Effector CD8-positive, alpha-beta T cell (primary cell): ENCODE results near the gene RPTOR.

Experiments
- DNase-seq: peaks from one replicate; lab custom pipeline; 2025; lab: John Stamatoyannopoulos, UW

The RPTOR gene

GRCh38 chr17:80847496-80848230 is 303.0 kb downstream of the RPTOR start:
- peak; percentile 22 for DNase-seq

- DNase-seq = no peak
Measured at GRCh38 chr17:80848449-80849102, 303.9 kb downstream of the RPTOR start.

DNA sequence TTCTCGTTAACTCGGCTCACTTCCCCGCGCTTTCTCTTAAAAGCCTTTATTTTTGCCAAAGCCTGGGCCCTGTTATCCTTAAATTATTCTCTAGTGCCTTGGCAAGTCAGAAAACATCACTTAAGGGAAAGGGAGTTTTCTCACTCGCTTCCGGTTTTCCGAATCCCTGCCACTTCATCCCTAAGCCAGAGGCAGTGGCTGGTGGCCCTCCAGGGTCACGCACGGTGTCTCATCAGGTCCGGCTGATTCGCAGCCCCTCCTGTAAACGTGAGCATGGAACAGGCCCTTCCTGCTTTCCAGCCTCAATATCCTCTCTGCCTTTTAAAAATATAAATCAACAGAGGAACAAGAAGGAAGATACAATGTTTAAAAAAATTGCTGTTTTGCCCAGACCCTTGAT is 304.5 kb downstream of the RPTOR start:
- DNase-seq = no peak

DNA sequence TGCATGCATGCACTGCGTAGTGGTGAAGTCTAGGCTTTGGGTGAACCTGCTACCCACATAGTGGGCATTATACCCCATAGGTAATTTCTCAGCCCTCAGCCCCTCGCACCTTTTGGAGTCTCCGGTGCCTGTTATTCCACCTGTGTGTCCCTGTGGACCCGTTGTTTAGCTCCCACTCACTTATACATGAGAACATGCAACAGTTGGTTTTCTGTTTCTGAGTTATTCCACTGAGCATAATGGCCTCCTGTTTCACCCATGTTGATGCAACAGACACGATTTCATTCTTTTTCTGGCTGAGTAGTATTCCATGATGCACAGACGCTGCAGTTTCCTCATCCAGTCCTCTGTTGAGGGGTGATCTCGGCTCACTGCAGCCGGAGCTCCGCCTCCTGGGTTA is 305.5 kb downstream of the RPTOR start:
- no peak for DNase-seq

DNA sequence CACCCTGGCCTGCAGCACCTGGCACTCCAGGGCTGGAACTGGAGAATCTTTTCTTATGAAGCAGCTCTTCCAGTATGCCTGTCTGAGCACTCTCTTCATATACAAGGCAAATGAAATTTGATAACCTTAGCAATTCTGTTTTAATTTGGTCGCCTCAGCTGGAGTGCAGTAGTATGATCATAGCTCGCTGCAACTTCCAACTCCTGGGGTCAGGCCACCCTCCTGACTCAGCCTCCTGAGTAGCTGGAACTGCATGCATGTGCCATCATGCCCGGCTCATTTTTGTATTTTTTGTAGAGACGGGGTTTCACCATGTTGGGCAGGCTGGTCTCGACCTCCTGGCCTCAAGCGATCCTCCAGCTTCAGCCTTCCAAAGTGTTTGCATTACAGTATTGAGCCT is 306.2 kb downstream of the RPTOR start:
- DNase-seq = no peak

GRCh38 chr17:80851277-80851925 is 306.8 kb downstream of the RPTOR start:
- no peak for DNase-seq

DNA sequence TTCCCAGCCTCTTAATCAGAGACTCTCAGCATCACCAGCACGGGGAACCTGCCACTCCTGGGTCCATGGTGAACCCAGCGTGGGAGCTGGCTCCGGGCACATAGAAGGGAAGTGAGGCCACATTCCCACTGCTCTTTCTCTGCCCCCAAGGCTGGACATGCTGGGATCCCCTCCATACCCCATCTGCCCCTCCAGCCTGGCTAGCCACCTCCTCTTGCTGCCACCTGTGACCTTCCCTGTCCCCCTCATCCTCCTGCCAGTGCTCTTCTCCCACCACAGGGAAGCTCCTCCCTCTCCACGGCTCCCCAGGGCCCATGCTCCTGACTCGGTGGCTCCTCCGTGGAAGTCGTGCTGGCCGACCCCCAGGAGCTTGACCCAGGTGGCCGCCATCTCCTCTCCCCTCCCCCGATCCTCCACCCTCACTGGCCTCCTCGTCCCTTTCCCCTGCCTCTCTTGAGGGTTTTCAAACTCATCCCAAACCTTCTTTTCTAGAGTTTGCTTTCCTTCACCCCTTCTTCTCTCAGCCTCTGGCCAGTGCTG is 307.9 kb downstream of the RPTOR start:
- no peak for DNase-seq

DNA sequence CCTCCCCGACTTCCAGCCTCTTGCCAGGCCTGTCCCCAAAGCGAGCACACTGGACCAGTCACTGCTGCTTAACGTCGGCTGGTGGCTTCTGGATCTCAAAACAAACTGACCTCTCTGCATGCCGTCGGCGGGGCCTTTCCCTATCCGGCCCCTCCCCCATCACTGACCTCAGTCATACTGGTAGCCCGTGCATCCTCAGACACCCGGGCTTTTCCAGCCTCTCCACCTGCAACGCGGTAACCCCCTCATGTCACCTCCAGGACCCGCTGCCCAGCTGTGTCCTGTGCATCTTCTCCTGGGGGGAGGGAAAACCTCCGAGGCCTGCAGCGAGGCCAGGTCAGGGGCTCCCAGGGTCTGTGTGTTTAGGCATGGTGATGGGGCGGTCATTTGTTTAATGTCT is 308.4 kb downstream of the RPTOR start:
- no peak for DNase-seq

DNA sequence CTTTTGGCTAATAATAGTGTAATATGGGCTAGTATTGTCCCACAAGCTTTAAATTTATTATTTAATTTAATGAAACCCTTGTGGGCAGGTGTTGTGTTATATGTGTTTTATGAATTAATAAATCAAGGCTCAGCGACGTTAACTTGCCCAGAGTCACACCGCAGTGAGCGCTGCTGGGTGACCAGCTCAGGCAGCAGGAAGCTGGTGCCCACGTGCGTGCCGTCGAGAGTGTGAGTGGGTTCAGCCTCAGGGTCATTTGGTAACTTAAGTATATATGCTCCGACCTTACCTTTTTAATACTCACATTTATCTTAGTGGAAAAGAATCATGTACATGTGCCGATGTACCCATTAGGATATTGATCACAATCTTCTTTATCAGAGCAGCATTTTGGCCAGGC is 309.6 kb downstream of the RPTOR start:
- no peak for DNase-seq

DNA sequence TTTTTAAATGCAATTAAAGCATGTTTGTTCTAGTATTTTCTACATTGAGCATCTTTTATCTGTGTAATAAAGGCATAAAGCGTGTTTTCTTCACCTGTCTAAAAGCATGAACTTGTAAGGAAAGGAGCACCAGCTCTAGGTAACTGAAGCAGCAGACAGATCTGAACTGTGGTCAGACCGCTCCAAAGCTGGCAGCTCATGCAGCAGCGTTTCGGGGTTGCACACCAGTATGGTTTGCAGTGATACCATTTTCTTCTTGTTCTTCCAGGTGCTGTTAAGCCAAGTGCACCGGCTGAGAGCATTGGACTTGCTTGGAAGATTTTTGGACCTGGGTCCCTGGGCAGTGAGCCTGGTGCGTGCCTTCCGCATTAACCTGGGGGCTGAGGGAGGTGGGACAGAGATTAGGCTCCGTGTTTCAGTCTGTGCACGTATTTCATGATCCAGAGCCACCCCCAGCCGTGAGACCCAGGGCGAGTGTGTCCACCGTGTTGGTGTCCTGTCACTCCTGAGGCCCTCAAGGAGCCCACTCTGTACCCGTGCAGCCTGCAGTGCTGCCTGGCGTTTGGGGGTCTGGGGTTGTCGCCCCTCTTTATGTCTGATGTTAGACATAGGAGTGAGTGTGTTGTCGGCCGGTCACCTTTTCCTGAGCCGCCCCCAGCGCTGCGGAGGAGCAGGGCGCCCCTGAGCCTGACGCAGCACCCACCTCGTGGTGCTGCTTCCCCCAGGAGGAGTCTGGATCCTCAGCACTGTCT is 310.7 kb downstream of the RPTOR start:
- DNase-seq = no peak

DNA sequence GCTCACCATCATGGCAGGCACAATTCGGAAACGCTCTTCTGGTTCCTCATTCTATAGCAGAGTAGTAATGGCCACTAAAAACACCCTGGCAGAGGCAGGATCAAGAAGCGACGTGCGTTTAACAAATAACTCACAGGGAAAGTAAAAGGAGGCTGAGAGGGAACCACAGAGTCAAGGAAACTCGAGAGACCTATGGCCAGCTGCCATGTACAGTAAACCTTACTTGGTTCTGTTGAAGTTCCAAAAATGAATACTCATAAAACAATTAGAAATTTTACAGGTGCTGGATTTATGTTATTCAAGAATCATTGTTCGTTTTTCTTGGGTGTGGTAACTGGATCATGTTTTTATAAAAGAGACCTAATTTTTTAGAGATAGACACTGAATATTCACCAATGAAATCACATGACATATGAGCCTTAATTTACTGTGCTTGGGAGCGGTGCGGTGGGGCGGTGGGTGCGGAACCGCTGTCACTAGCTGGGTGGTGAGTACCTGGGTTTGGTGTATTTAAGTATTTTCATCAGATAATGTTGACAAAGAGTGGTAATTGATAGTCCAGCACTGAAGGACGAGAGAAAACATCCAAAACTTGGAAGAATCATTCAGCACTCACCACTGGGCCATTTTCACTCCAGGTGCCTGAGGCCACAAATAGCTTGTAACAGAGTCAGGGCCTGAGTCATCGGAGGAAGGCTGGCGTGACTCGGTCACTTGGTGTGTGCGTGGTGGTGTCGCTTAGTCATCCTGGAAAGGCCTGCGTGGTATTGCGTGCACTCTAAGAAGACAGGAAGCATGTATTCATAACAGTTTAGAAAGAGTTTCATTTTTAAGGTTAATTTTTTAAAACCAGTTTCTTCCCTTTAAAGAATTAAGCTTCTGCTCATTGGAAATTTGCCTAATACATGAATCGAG is 311.6 kb downstream of the RPTOR start:
- DNase-seq = no peak

DNA sequence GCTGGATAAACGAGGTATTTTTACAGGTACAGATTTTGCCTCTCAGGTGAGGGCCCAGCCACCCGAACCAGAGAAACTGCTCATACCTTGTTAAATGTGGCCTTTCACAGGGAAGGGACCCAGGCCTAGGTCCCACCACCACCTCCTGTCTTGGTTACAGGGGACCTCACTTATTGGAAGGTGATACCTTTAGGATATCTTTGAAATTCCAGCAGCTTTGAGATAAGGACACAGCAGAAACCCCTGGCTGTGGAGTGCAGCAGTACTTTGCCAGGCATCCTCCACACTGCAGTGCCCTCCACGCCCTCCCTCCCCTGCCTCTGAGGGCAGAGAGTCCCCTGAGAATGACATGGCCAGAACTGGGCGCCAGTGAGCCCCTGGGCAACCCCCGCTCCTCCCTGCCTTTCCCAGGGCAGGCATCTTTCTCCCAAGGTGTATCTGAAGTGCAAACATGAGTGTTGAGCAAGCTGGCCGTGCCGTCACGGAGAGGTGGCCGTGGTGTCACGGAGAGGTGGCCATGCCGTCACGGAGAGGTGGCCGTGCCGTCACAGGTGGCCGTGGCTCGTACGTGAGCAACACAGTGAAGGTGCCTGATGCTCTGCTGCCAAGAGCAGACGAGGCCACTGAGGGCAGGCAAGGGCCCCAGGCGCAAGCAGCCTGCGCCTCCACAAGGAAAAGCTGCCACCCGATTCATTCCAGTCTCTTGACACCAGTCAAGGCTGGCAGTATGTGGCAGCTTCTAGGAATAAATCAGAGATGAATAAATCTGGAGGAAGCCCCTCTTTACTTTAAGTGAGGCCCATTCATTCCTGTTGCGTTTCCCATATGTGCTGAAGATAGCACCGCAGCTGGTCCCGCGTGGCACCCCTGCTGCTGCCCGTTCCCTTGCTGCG is 312.5 kb downstream of the RPTOR start:
- DNase-seq = no peak

GRCh38 chr17:80857756-80858171 is 313.1 kb downstream of the RPTOR start:
- no peak for DNase-seq

- DNase-seq = no peak
Measured at GRCh38 chr17:80858301-80859001, 313.8 kb downstream of the RPTOR start.

DNA sequence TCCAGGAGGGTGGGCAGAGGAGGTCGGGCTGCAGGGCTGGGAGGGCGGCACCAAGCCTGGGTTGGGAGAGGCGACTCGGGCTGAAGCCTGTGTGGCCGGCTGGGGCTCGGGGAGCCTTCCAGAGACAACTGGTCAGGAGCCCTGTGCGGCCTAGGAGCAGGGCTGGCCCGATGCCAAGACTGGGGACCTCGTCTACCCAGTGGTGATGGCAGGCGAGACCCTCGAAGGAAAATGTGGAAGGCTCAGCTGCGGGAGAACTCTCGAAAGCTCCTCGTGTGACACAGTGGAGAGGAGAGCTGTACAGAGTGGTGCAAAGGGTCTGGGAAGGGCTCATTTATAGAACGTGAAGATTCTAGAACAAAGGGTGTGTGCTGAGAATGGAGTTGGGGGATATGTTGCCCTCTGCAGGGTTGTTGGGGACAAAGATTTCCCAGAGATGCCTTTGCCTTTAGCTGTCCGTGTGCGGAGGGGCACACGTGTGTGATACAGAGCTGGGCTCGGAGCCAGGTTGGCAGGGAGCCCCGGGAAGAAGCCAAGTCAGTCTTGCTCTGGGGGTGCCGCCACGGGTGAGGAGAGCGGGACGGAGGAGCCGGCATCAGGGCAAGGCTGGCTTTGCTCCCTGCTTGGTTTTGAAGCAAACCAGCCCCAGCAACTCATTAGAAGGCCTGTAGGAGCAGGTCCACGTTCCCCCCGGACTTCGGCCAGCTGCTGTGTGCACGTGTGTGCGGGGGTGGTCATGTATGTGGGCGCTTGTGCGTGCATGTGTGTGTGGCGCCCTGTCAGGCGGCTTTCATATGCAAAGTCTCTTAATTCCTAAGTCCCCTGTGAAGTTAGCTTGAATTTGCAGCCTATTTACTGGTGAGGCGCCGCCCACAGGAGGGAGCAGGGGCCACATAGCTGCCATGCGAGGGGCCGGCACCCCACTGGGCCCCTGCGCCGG is 314.6 kb downstream of the RPTOR start:
- no peak for DNase-seq

- no peak for DNase-seq
Measured at GRCh38 chr17:80860101-80860671, 315.5 kb downstream of the RPTOR start.

- DNase-seq = no peak
Measured at GRCh38 chr17:80860703-80861417, 316.2 kb downstream of the RPTOR start.
